ENCODE measurements around the gene EFHD2.

- TF ChIP-seq EZH2 (IDR thresholded peaks at IDR 0.05; ENCODE audit: insufficient read depth, poor library complexity, severe bottlenecking) (no peak), EZH2phosphoT487 (IDR thresholded peaks at IDR 0.05; ENCODE audit: insufficient read depth, low read depth) (no peak)
These were observed 27.9 kb upstream of the EFHD2 start for GRCh38 chr1:15381805-15382204.
